Pons (tissue), 1 donor: ENCODE data around the gene C1orf226.
A peak's percentile ranks its signal among the peaks of the same experiment; 100 is the strongest.
"Not testable (repeated sequence)": the region's sequence is repeated elsewhere in the genome, so short reads cannot be mapped to it uniquely, and the experiment has no call there.

Source experiments
- DNase-seq: peaks from one replicate; pipeline ENCODE4 v3.0.0-alpha.2; 2016; ENCODE audit warnings: low spot score

Gene C1orf226

GRCh38 chr1:162381383-162381782 lies at the start of gene C1orf226:
TSS of gene C1orf226 (plus strand) at chr1:162381728. CDS start at chr1:162381902, 174 bp downstream.
- no peak for DNase-seq

- DNase-seq, result no peak
Measured at GRCh38 chr1:162333991-162334390, 47.5 kb upstream of the C1orf226 start.

- DNase-seq, result peak; percentile 25
Measured at GRCh38 chr1:162335126-162335525, 46.4 kb upstream of the C1orf226 start.

- DNase-seq, result no peak
Measured at GRCh38 chr1:162336621-162337285, 44.8 kb upstream of the C1orf226 start.

GRCh38 chr1:162342452-162342983 lies 39.0 kb upstream of the C1orf226 start:
- no peak for DNase-seq

GRCh38 chr1:162343470-162343869 lies 38.1 kb upstream of the C1orf226 start:
- no peak for DNase-seq

- DNase-seq, result no peak
Measured at GRCh38 chr1:162347281-162347680, 34.2 kb upstream of the C1orf226 start.

- no peak for DNase-seq
Measured at GRCh38 chr1:162349635-162350330, 31.7 kb upstream of the C1orf226 start.

- no peak for DNase-seq
Measured at GRCh38 chr1:162351246-162351842, 30.2 kb upstream of the C1orf226 start.

GRCh38 chr1:162351874-162352273 lies 29.7 kb upstream of the C1orf226 start:
- not testable (repeated sequence) for DNase-seq

GRCh38 chr1:162353078-162353477 lies 28.4 kb upstream of the C1orf226 start:
- DNase-seq, result no peak

- no peak for DNase-seq
Measured at GRCh38 chr1:162353702-162354101, 27.8 kb upstream of the C1orf226 start.

- peak; percentile 37 for DNase-seq
Measured at GRCh38 chr1:162357681-162358266, 23.8 kb upstream of the C1orf226 start.

GRCh38 chr1:162358928-162359327 lies 22.6 kb upstream of the C1orf226 start:
- no peak for DNase-seq

- no peak for DNase-seq
Measured at GRCh38 chr1:162359523-162360236, 21.8 kb upstream of the C1orf226 start.

GRCh38 chr1:162360237-162360873 lies 21.2 kb upstream of the C1orf226 start:
- DNase-seq, result no peak

- DNase-seq, result no peak
Measured at GRCh38 chr1:162360874-162361260, 20.7 kb upstream of the C1orf226 start.

GRCh38 chr1:162361349-162361748 lies 20.2 kb upstream of the C1orf226 start:
- peak; percentile 3 for DNase-seq

GRCh38 chr1:162363823-162364222 lies 17.7 kb upstream of the C1orf226 start:
- DNase-seq, result no peak

- no peak for DNase-seq
Measured at GRCh38 chr1:162364498-162364897, 17.0 kb upstream of the C1orf226 start.

- no peak for DNase-seq
Measured at GRCh38 chr1:162365284-162366020, 16.1 kb upstream of the C1orf226 start.
